GM21447 (cell line): ENCODE measurements around the gene NANOGP8.
"Not testable (repeated sequence)": the region's sequence is repeated elsewhere in the genome, so short reads cannot be mapped to it uniquely, and the experiment has no call there.

Experiments
- ATAC-seq: cut with Tn5 transposase; IDR thresholded peaks from one replicate; pipeline ENCODE4 v1.9.1; 2021; ENCODE audit not compliant: unreplicated experiment

NANOGP8 gene

GRCh38 chr15:35095941-35096340 lies 10.8 kb upstream of the NANOGP8 start:
- no peak for ATAC-seq

- ATAC-seq, result no peak
Observed at GRCh38 chr15:35092846-35093245, 7.8 kb upstream of the NANOGP8 start.

- ATAC-seq, result no peak
Observed at GRCh38 chr15:35092311-35092710, 7.2 kb upstream of the NANOGP8 start.

GRCh38 chr15:35090104-35090807 lies 5.2 kb upstream of the NANOGP8 start:
- ATAC-seq, result no peak

GRCh38 chr15:35089551-35089950 lies 4.5 kb upstream of the NANOGP8 start:
- ATAC-seq, result no peak

- ATAC-seq, result no peak
Observed at GRCh38 chr15:35088329-35088728, 3.2 kb upstream of the NANOGP8 start.

- ATAC-seq, result no peak
Observed at GRCh38 chr15:35087759-35088158, 2.7 kb upstream of the NANOGP8 start.

- ATAC-seq, result not testable (repeated sequence)
Observed at GRCh38 chr15:35082371-35083348, 2.4 kb downstream of the NANOGP8 start.

GRCh38 chr15:35081626-35082365 lies 3.3 kb downstream of the NANOGP8 start:
- ATAC-seq, result not testable (repeated sequence)

GRCh38 chr15:35080226-35080625 lies 4.9 kb downstream of the NANOGP8 start:
- no peak for ATAC-seq

- ATAC-seq, result peak; percentile 72
Observed at GRCh38 chr15:35078221-35078915, 6.7 kb downstream of the NANOGP8 start.

GRCh38 chr15:35071106-35071505 lies 14.0 kb downstream of the NANOGP8 start:
- ATAC-seq, result no peak

GRCh38 chr15:35068846-35069475 lies 16.1 kb downstream of the NANOGP8 start:
- no peak for ATAC-seq

GRCh38 chr15:35067496-35068347 lies 17.4 kb downstream of the NANOGP8 start:
- ATAC-seq, result no peak

GRCh38 chr15:35066094-35066493 lies 19.0 kb downstream of the NANOGP8 start:
- no peak for ATAC-seq

- no peak for ATAC-seq
Observed at GRCh38 chr15:35064576-35065190, 20.4 kb downstream of the NANOGP8 start.

- no peak for ATAC-seq
Observed at GRCh38 chr15:35062738-35063099, 22.4 kb downstream of the NANOGP8 start.

GRCh38 chr15:35061825-35062737 lies 23.0 kb downstream of the NANOGP8 start:
- no peak for ATAC-seq
